ENCODE measurements around the gene ATAD2B.
A peak's percentile ranks its signal among the peaks of the same experiment; 100 is the strongest.
"Not testable (repeated sequence)": the region's sequence is repeated elsewhere in the genome, so short reads cannot be mapped to it uniquely, and the experiment has no call there.

The ATAD2B gene

GRCh38 chr2:23926750-23927571, at the start of gene ATAD2B:
TSS of gene ATAD2B (minus strand) at chr2:23927123. CDS start at chr2:23926770, 353 bp downstream.
- DNase-seq, result peak; percentile 89

- DNase-seq, result no peak
Measured at GRCh38 chr2:23967846-23968245, 40.9 kb upstream of the ATAD2B start.

- no peak for DNase-seq
Measured at GRCh38 chr2:23954325-23955014, 27.5 kb upstream of the ATAD2B start.

- DNase-seq, result no peak
Measured at GRCh38 chr2:23953625-23954024, 26.7 kb upstream of the ATAD2B start.

GRCh38 chr2:23952558-23952957, 25.6 kb upstream of the ATAD2B start:
- not testable (repeated sequence) for DNase-seq

GRCh38 chr2:23947350-23947749, 20.4 kb upstream of the ATAD2B start:
- DNase-seq, result no peak

GRCh38 chr2:23944976-23945375, 18.1 kb upstream of the ATAD2B start:
- DNase-seq, result no peak

- no peak for DNase-seq
Measured at GRCh38 chr2:23944527-23944926, 17.6 kb upstream of the ATAD2B start.

GRCh38 chr2:23943666-23944065, 16.7 kb upstream of the ATAD2B start:
- no peak for DNase-seq

- no peak for DNase-seq
Measured at GRCh38 chr2:23941644-23942043, 14.7 kb upstream of the ATAD2B start.

- no peak for DNase-seq
Measured at GRCh38 chr2:23940718-23941620, 14.0 kb upstream of the ATAD2B start.

GRCh38 chr2:23939987-23940717, 13.2 kb upstream of the ATAD2B start, which contains the start of gene UBXN2A:
TSS of gene UBXN2A (plus strand) at chr2:23940463. CDS start at chr2:23958315, 17,852 bp downstream.
- DNase-seq, result peak; percentile 69

- DNase-seq, result no peak
Measured at GRCh38 chr2:23934259-23934658, 7.3 kb upstream of the ATAD2B start.

- DNase-seq, result no peak
Measured at GRCh38 chr2:23926290-23926749, 603 bp downstream of the ATAD2B start.

- no peak for DNase-seq
Measured at GRCh38 chr2:23925702-23926289, 1.1 kb downstream of the ATAD2B start.

GRCh38 chr2:23924589-23925359, 2.1 kb downstream of the ATAD2B start:
- no peak for DNase-seq

- DNase-seq, result no peak
Measured at GRCh38 chr2:23918837-23919489, 8.0 kb downstream of the ATAD2B start.

GRCh38 chr2:23916727-23917405, 10.1 kb downstream of the ATAD2B start:
- DNase-seq, result no peak

GRCh38 chr2:23915327-23915726, 11.6 kb downstream of the ATAD2B start:
- DNase-seq, result no peak

- DNase-seq, result no peak
Measured at GRCh38 chr2:23912054-23912453, 14.9 kb downstream of the ATAD2B start.
